Activated CD4-positive, alpha-beta T cell treated with anti-CD3 and anti-CD28 coated beads, Interleukin-2, Interleukin-4, amounts not matched to agents 100 ng/mL and 50 ng/mL, durations not matched to agents 16 hours and 8 hours (primary cell): Measurements from ENCODE around the gene NACA.

ENCODE experiments used
- DNase-seq: peaks from one replicate; pipeline ENCODE4 v3.0.0-alpha.2; 2020; ENCODE audit warnings: low spot score

Gene NACA

GRCh38 chr12:56687223-56688128 lies 37.6 kb downstream of the NACA start:
- DNase-seq, result no peak

GRCh38 chr12:56684745-56685359 lies 40.2 kb downstream of the NACA start:
- no peak for DNase-seq

DNA sequence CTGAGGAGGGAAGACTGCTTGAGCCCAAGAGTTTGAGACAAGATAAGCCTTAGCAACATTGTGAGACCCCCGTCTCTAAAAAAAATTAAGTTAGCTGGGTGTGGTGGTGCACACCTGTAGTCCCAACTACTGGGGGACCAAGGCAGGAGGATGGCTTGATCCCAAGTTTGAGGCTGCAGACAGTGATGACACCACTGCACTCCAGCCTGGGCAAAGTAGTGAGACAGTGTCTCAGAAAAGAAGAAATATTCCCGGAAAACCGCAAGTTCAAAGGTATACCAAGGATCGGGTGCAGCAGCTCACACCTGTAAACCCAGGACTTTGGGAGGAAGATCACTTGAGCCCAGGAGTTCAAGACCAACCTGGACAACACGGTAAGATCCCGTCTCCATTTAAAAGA lies 42.8 kb downstream of the NACA start:
- DNase-seq, result no peak

DNA sequence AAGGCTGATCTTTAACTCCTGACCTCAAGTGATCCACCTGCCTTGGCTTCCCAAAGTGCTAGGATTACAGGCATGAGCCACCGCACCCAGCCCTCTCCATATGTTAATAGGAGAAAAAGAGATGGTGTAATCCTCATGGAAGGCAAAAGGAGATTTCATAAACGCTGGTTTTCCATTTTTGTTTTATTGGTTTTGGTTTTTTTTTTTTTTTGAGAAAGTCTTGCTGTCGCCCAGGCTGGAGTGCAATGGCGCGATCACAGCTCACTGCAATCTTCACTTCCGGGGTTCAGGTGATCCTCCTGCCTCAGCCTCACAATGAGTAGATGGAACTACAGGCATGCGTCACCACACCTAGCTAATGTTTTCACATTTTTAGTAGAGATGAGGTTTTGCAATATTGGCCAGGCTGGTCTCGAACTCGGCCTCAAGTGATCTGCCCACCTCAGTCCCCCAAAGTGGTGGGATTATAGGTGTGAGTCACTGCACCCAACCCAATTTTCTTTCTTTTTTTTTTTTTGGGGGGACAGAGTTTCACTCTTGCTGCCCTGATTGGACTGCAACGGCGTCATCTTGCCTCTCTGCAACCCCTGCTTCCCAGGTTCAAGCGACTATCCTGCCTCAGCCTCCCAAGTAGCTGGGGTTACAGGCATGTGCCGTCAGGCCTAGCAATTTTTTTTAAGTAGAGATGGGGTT lies 45.1 kb downstream of the NACA start:
- no peak for DNase-seq

DNA sequence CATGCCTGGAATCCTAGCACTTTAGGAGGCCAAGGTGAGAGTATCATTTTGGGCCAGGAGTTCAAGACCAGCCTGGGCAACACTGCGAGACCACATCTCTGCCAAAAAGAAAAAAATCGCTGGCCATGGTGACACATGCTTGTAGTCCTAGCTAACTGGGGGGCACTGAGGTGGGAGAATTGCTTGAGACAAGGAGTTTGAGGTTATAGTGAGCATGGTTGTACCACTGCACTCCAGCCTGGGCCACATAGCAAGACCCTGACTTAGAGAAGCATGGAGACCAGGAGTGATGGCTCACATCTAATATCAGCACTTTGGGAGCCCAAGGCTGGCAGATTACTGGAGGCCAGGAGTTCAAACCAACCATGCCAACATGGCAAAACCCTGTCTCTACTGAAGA lies 46.2 kb downstream of the NACA start:
- DNase-seq, result no peak

DNA sequence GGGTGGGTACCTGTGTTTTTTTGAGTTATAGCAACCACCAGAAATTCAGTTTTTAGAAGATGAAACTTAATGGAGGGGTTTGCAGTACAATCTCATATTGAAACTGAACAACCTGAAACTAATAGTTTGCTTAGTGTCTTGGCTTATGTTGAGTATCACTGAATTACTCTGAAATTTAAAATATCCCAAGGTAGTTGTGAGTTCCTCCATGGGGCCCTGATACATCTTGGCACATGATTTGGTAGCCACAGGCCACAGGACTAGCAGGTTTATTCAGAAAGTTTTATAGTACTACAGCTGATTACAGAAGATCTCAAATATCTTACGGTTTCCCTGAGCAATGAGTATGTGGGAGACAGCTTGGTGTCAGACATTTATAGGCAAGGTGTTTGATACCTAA lies 47.4 kb downstream of the NACA start:
- no peak for DNase-seq

DNA sequence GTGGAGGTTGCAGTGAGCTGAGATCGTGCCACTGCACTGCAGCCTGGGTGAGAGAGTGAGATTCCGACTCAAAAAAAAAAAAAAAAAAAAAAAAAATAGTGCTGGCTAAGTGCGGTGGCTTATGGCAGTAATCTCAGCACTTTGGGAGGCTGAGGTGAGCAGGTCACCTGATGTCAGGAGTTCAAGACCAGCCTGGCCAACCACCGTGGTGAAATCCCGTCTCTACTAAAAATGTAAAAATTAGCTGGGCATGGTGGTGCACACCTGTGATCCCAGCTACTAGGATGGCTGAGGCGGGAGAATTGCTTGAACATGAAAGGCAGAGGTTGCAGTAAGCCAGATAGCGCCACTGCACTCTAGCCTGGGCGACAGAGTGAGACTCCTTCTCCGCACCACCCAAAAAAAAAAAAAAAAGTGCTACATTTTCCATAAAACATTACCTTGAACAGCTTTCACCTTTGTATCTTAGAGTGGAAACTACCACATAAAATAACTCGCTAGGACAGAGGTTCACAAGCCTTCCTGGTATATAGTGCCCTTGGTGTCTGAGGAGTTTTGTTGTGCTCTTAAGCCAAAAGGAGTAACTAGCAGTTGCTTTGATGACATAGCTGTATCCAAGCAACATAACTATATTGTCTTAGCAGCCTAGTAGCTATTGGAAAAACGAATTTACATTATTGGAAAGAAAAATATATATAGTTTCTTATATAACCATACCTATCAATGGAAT lies 48.1 kb downstream of the NACA start:
- no peak for DNase-seq

GRCh38 chr12:56671608-56672007 lies 53.5 kb downstream of the NACA start:
- DNase-seq, result no peak

DNA sequence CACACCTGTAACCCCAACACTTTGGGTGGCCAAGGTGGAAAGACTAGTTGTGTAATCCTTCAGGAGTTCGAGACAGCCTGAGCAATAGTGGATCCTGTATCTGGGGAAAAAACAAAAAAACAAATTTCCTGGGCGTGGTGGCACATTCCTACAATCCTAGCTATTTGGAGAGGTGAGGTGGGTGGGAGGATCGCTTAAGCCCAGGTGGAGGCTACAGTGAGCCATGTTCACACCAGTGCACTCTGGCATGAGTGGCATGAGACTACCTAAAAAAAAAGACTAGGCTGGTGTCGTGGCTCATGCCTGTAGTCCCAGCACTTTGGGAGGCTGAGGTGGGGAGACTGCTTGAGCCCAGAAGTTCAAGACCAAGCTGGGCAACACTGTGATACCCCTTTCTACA lies 54.3 kb downstream of the NACA start:
- DNase-seq, result no peak

GRCh38 chr12:56668197-56668457 lies 57.0 kb downstream of the NACA start:
- no peak for DNase-seq
